Ascending aorta (tissue), 2 donors: ENCODE measurements around the gene LIPG. TPM values are rescaled to one million over a fixed set of nuclear protein-coding genes. Genes with fewer than 3 reads are reported as not detected.
A peak's percentile ranks its signal among the peaks of the same experiment; 100 is the strongest.
"Not testable (repeated sequence)": the region's sequence is repeated elsewhere in the genome, so short reads cannot be mapped to it uniquely, and the experiment has no call there.

Experiments
- DNase-seq, 2 donors: peaks; one replicate each; pipeline ENCODE4 v3.0.0-alpha.2; 2019; ENCODE audit warnings: low spot score in 2 of 2
- H3K27ac ChIP-seq, 2 donors: fragments of 200-600 bp; sonication (generic); one replicate each; pipeline ENCODE4 v1.5.1; 2016 to 2017; ENCODE audit warnings: mild to moderate bottlenecking in 1 of 2
- H3K27me3 ChIP-seq: fragments of 200-600 bp; sonication (generic); one replicate; pipeline ENCODE4 v1.5.1; 2017
- H3K36me3 ChIP-seq, 2 donors: fragments of 200-600 bp; sonication (generic); one replicate each; pipeline ENCODE4 v1.5.1; 2016
- H3K4me1 ChIP-seq, 2 donors: fragments of 200-600 bp; sonication (generic); one replicate each; pipeline ENCODE4 v1.5.1; 2016 to 2017; ENCODE audit warnings: mild to moderate bottlenecking in 1 of 2
- H3K4me3 ChIP-seq, 2 donors: fragments of 200-600 bp; sonication (generic); one replicate each; pipeline ENCODE4 v1.5.1; 2016 to 2017; ENCODE audit warnings: mild to moderate bottlenecking in 1 of 2
- H3K9me3 ChIP-seq, 2 donors: fragments of 200-600 bp; sonication (generic); one replicate each; pipeline ENCODE4 v1.5.1; 2016
- CTCF ChIP-seq, 3 experiments: fragments of 200-600 bp in 2 of 3; fragments of 450-650 bp in 1 of 3; sonication (generic) in 2 of 3; IDR thresholded peaks; one replicate each; pipeline ENCODE4 v1.5.1; 2016 to 2019; ENCODE audit warnings: antibody characterized with exemption in 3 of 3, mild to moderate bottlenecking in 1 of 3, moderate library complexity in 1 of 3
- intact Hi-C: fragments of 100-400 bp; cut with DNase I; formaldehyde crosslinking; loops from one replicate; pipeline ENCODE4 v1.15.1; 2023
- total RNA-seq: library from RNA; depleted of rRNA; stranded (reverse); fragments of >200 nt; gene quantifications from one replicate; pipeline ENCODE4 v1.1.0, GENCODE V29; 2016

Gene LIPG
- 1.6 TPM for total RNA-seq

GRCh38 chr18:49561289-49562193 lies at the start of gene LIPG:
LIPG (plus strand) TSS chr18:49562057; CDS start chr18:49562309, 252 bp downstream.
- TF ChIP-seq CTCF (IDR thresholded peaks at IDR 0.05), result no peak
- Histone ChIP-seq H3K27me3 (peaks cover 3% of the 10 kb centered on the region), H3K36me3 (no peaks in the 10 kb centered on the region), H3K9me3 (no peaks in the 10 kb centered on the region), H3K27ac (no peak within 1 kb of the TSS), H3K4me3 (peak within 1 kb of the TSS; percentile 46 to 51), H3K4me1 (peaks cover 0 to 19% of the 10 kb centered on the region in 2 donors)
- intact Hi-C loops, result loop anchor here (5.0 kb wide), 1 partner anchor 296 kb away; no protein-coding TSS in a partner anchor
- no peak for DNase-seq

- DNase-seq, result peak in 1 of 2 donors; percentile 25
- intact Hi-C loops, H3K4me3 ChIP-seq, H3K9me3 ChIP-seq, H3K36me3 ChIP-seq, H3K27me3 ChIP-seq, H3K27ac ChIP-seq, H3K4me1 ChIP-seq: not testable (repeated sequence)
Observed at GRCh38 chr18:49512876-49513275, 49.0 kb upstream of the LIPG start.

DNA sequence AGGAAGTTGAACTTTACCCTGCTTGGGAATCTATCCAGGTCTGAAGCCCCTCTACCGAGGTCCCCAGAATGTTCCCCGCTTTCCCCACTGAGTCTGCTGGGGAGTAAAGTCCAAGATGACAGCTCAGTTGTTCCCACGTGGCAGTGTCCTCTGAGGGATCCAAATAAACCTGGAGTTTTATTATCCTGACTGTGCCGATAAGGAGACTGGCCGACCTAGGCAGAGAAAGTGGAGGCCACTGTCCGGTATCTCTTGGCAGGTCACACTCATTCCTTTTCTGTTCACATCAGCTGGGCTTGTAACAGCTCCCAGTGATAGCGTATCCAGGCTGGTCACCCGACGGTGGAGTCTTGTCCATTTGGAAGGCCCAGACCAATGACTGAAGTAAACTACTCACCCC lies 47.3 kb upstream of the LIPG start:
- Histone ChIP-seq H3K4me1 (no peaks in the 10 kb centered on the region), H3K9me3 (no peaks in the 10 kb centered on the region), H3K27ac (no peak overlapping the region), H3K36me3 (no peaks in the 10 kb centered on the region), H3K4me3 (no peak overlapping the region), H3K27me3 (no peaks in the 10 kb centered on the region)
- DNase-seq, result peak in 1 of 2 donors; percentile 38
- no peak for TF ChIP-seq CTCF (IDR thresholded peaks at IDR 0.05)
- intact Hi-C loops, result no loop called here

DNA sequence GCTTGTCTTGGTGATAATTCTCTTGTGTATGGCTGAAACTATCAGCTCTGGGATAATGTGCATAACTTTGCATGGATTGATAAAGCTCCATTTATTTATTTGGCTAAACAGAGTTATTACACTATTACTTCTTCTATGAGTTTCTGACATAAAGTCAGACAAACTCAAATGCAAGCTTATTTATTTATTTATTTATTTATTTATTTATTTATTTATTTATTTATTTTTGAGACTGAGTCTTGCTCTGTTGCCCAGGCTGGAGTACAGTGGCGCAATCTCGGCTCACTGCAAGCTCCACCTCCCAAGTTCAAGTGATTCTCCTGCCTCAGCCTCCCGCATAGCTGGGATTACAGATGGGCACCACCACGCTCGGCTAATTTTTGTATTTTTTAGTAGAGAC lies 46.9 kb upstream of the LIPG start:
- intact Hi-C loops, H3K4me1 ChIP-seq, H3K36me3 ChIP-seq, H3K9me3 ChIP-seq, H3K4me3 ChIP-seq, H3K27me3 ChIP-seq, H3K27ac ChIP-seq: not testable (repeated sequence)
- peak in 1 of 2 donors; percentile 38 for DNase-seq

DNA sequence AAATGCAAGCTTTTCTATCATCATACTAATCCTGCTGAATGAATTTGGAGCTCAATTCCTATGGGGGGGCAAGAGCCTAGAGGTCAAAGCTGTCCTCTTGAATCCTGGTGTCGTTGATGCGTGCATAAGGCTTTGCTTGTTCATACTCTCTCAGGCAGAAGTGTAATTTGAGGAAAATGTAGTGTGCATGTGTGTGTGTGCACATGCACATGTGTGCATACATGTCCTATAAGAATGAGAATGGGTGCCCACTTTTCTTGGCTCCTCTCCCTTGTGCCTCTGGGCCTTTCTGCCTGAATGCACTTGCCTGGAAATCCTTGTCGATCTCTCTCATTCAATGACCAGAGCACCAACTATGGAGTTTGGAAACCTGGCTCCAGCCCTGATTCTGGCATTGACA lies 46.3 kb upstream of the LIPG start:
- Histone ChIP-seq H3K4me3 (no peak overlapping the region), H3K9me3 (no peaks in the 10 kb centered on the region), H3K27me3 (no peaks in the 10 kb centered on the region), H3K4me1 (no peaks in the 10 kb centered on the region), H3K27ac (no peak overlapping the region), H3K36me3 (no peaks in the 10 kb centered on the region)
- TF ChIP-seq CTCF (IDR thresholded peaks at IDR 0.05), result no peak
- intact Hi-C loops, result no loop called here
- DNase-seq, result peak in 1 of 2 donors; percentile 13

- intact Hi-C loops, result no loop called here
- peak in 1 of 2 donors; percentile 8 for DNase-seq
- no peaks in the 10 kb centered on the region for H3K9me3 ChIP-seq
- H3K27me3 ChIP-seq, result no peaks in the 10 kb centered on the region
- H3K4me1 ChIP-seq, result no peaks in the 10 kb centered on the region
- no peaks in the 10 kb centered on the region for H3K36me3 ChIP-seq
- H3K27ac ChIP-seq, result no peak overlapping the region
- TF ChIP-seq CTCF (IDR thresholded peaks at IDR 0.05), result no peak
- H3K4me3 ChIP-seq, result no peak overlapping the region
Observed at GRCh38 chr18:49517483-49517882, 44.4 kb upstream of the LIPG start.
